ENCODE results near the gene TAS2R46. TPM values are rescaled to one million over a fixed set of nuclear protein-coding genes. Genes with fewer than 3 reads are reported as not detected.
"Not testable (repeated sequence)": the region's sequence is repeated elsewhere in the genome, so short reads cannot be mapped to it uniquely, and the experiment has no call there.

The TAS2R46 gene
- total and polyA plus RNA-seq, 8 donors: 2.2 to 10.5 (median 4.1) TPM; not detected in 5

DNA sequence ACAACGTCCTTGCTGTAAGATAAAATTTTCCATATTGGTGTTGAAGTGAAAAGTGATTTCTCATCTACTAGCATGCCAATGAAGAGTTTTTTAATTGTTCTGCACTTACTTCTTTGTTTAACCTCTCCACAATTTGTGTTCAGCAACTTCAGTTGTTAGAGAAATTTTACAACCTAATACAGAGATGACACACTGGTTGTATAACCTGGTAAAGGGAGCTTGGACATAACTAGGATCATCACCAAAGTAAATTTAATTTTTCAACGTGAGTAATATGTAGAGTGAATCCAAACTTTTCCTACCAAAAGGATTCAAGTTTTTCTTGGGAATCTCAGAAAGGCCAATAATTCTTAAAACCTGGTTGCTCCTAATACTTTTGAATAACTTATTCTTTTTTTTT lies 43.5 kb upstream of the TAS2R46 start:
- H3K27ac ChIP-seq: no peak overlapping the region
- peaks cover 0 to 12% (median 0%) of the 10 kb centered on the region in 4 donors for H3K9me3 ChIP-seq
- no peaks in the 10 kb centered on the region for H3K4me1 ChIP-seq
- TF ChIP-seq, protein P1, sequence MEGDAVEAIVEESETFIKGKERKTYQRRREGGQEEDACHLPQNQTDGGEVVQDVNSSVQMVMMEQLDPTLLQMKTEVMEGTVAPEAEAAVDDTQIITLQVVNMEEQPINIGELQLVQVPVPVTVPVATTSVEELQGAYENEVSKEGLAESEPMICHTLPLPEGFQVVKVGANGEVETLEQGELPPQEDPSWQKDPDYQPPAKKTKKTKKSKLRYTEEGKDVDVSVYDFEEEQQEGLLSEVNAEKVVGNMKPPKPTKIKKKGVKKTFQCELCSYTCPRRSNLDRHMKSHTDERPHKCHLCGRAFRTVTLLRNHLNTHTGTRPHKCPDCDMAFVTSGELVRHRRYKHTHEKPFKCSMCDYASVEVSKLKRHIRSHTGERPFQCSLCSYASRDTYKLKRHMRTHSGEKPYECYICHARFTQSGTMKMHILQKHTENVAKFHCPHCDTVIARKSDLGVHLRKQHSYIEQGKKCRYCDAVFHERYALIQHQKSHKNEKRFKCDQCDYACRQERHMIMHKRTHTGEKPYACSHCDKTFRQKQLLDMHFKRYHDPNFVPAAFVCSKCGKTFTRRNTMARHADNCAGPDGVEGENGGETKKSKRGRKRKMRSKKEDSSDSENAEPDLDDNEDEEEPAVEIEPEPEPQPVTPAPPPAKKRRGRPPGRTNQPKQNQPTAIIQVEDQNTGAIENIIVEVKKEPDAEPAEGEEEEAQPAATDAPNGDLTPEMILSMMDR (IDR thresholded peaks at IDR 0.05): no peak
- peaks cover 0 to 12% (median 4%) of the 10 kb centered on the region in 4 donors for H3K36me3 ChIP-seq
- intact Hi-C loops (cut with DNase I; ENCODE audit: low total_unique reads): no loop called here
- H3K27me3 ChIP-seq: no peaks in the 10 kb centered on the region
- 47 to 81% (median 67%) methylated on average over 2 of the region's 2 CpGs for WGBS, 5 donors
- H3K4me3 ChIP-seq: no peak overlapping the region
- no peak for DNase-seq

DNA sequence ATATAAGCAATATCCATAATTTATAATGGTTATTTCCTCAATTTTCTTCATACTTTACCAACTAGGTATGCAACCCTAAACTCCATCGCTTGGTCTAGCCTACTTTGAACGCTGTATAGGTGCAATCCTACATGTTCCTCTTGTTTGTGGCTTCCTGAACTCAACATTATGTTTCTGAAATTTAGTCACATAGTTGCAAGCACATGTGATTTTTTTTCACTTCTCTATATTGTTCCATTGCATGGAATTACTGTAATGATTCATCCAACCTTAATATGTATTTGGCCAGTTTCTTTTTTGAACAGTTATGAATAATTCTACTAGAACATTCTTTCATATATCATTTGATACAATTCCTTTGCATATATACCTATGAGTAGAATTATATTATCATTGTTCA lies 32.8 kb upstream of the TAS2R46 start:
- H3K27ac ChIP-seq; H3K9me3 ChIP-seq; H3K4me1 ChIP-seq; DNase-seq; H3K36me3 ChIP-seq; H3K27me3 ChIP-seq; H3K4me3 ChIP-seq; intact Hi-C loops (cut with DNase I; ENCODE audit: low total_unique reads): not testable (repeated sequence)
- WGBS, 5 donors: no CpG with 5 or more reads among the region's 2 CpGs

DNA sequence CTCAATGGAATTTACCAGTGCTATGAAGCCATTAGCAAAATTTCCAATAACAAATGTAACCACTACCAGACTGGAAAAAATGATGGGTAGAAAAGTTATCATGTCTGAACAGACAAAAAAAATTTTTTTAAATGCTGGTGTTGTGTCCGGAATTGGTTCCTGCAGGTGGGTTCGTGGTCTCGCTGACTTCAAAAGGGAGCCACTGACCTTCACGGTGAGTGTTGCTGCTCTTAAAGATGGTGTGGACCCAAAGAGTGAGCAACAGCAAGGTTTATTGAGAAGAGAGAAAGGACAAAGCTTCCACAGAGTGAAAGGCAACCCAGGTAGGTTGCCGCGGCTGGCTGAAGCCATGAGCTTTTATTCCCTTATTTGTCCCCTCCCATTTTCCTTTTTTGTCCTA lies 30.0 kb upstream of the TAS2R46 start, which contains the start of gene TAS2R43:
TAS2R43 (minus strand) TSS at position 186 of the 400 bp plus-strand sequence; CDS start at position 102, 84 bp downstream.
- intact Hi-C loops (cut with DNase I; ENCODE audit: low total_unique reads): no loop called here
- Histone ChIP-seq H3K27me3 (no peaks in the 10 kb centered on the region), H3K4me3 (no peak within 1 kb of the TSS), H3K27ac (no peak within 1 kb of the TSS), H3K9me3 (no peaks in the 10 kb centered on the region), H3K36me3 (no peaks in the 10 kb centered on the region), H3K4me1 (no peaks in the 10 kb centered on the region)
- DNase-seq: no peak
- no peak for TF ChIP-seq POLR2A (IDR thresholded peaks at IDR 0.05)
- no peak for TF ChIP-seq POLR2AphosphoS5 (IDR thresholded peaks at IDR 0.05)
- TF ChIP-seq EP300 (IDR thresholded peaks at IDR 0.05): no peak
- TF ChIP-seq, protein P1 (IDR thresholded peaks at IDR 0.05): no peak
- 88 to 100% (median 96%) methylated on average over 3 to 6 of the region's 6 CpGs for WGBS, 5 donors

DNA sequence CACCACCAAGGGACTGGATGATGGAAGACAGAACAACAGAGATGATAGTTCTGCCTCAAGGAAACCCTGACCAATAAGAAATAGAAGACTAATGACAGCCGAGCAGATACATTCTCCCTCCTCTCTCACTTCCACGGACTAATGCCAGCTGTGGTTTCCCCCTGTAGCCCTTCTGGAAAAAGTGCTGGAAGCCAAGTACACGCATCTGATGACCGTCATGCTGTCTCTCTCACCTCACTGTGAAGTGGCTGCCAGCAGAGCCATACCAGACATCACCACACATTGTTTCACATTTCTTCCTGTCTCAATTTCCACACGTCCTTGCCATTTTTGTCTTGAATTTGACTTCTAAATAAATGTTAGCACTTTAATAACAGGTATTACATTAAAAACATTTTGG lies 27.2 kb upstream of the TAS2R46 start:
- H3K4me1 ChIP-seq: no peaks in the 10 kb centered on the region
- H3K27ac ChIP-seq: no peak overlapping the region
- intact Hi-C loops (cut with DNase I; ENCODE audit: low total_unique reads): no loop called here
- WGBS, 5 donors: 0 to 96% (median 91%) methylated on average over 1 to 5 of the region's 5 CpGs
- no peaks in the 10 kb centered on the region for H3K27me3 ChIP-seq
- H3K36me3 ChIP-seq: no peaks in the 10 kb centered on the region
- DNase-seq: no peak
- TF ChIP-seq EP300 (IDR thresholded peaks at IDR 0.05) (no peak), POLR2AphosphoS5 (IDR thresholded peaks at IDR 0.05) (no peak), POLR2A (IDR thresholded peaks at IDR 0.05) (no peak)
- TF ChIP-seq, protein P1 (IDR thresholded peaks at IDR 0.05): no peak
- peaks cover 0 to 1% (median 0%) of the 10 kb centered on the region in 4 donors for H3K9me3 ChIP-seq
- no peak overlapping the region for H3K4me3 ChIP-seq

DNA sequence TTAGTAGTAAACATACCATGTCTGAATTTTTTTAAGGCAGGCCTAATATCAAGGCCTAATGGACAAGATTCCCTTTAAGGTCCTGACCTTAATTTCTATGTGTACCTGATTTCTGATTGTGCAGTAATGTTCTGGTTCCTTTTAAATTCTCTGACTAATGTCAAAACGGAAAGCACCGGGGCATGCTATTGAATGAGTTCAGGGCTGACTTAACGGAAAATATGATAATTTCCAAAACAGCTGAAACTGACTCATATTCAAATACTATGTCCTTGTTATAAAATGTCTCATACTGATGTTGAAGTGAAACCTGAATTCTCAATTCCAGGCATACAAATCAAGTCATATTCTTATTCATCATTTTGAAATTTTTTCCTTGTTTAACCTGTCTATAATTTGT lies 23.3 kb upstream of the TAS2R46 start:
- intact Hi-C loops (cut with DNase I; ENCODE audit: low total_unique reads): no loop called here
- no peak overlapping the region for H3K27ac ChIP-seq
- TF ChIP-seq POLR2AphosphoS5 (IDR thresholded peaks at IDR 0.05) (no peak), EP300 (IDR thresholded peaks at IDR 0.05) (no peak), POLR2A (IDR thresholded peaks at IDR 0.05) (no peak)
- TF ChIP-seq, protein P1 (IDR thresholded peaks at IDR 0.05): no peak
- H3K27me3 ChIP-seq: no peaks in the 10 kb centered on the region
- H3K4me3 ChIP-seq: no peak overlapping the region
- H3K4me1 ChIP-seq: no peaks in the 10 kb centered on the region
- no peaks in the 10 kb centered on the region for H3K36me3 ChIP-seq
- H3K9me3 ChIP-seq: peaks cover 0 to 18% (median 5%) of the 10 kb centered on the region in 4 donors
- no peak for DNase-seq
- 73 to 97% (median 86%) methylated on average over 3 of the region's 3 CpGs; no CpG with 5 or more reads in 1 of the 5 donors for WGBS, 5 donors
